ENCODE data around the gene SIRT3.
"Not testable (repeated sequence)": the region's sequence is repeated elsewhere in the genome, so short reads cannot be mapped to it uniquely, and the experiment has no call there.

SIRT3 gene

DNA sequence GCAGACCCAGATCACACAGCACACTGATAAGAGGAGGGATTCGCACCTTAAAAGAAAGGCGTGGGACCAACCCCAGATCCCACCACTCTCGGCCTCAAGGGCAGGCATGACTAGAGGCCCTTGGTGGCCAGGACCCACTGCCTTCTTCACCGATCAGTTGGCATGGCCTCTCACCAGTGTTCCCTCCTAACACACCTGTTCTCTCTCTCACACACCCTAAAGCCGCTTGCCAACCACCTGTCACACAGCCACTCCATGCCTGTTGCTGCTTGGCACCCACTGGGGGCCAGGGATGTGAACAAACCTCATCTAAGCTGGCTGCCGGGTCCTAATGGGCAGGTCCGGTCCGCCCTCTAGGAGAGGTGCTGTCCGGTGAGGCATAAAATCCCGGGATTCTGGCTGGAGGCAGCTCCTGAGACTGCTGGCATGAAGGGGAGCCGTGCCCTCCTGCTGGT lies 43.4 kb downstream of the SIRT3 start, which contains the start of gene SCGB1C1:
TSS of gene SCGB1C1 (plus strand) at position 405 of the 455 bp plus-strand sequence. CDS start at position 427, 22 bp downstream.
- not testable (repeated sequence) for H3K36me3 ChIP-seq (ENCODE audit: control insufficient read depth, insufficient read depth, low read length); H3K27me3 ChIP-seq (ENCODE audit: control insufficient read depth, insufficient read depth, low read length); H3K4me1 ChIP-seq (ENCODE audit: control insufficient read depth, insufficient read depth, low read length); H3K4me3 ChIP-seq (ENCODE audit: low read length); H3K9me3 ChIP-seq (ENCODE audit: control insufficient read depth, insufficient read depth, low read length); DNase-seq (ENCODE audit: low read depth, low spot score); H3K27ac ChIP-seq (ENCODE audit: low read length)
- WGBS (ENCODE audit: insufficient coverage, insufficient read length), result no CpG with 5 or more reads among the region's 11 CpGs

DNA sequence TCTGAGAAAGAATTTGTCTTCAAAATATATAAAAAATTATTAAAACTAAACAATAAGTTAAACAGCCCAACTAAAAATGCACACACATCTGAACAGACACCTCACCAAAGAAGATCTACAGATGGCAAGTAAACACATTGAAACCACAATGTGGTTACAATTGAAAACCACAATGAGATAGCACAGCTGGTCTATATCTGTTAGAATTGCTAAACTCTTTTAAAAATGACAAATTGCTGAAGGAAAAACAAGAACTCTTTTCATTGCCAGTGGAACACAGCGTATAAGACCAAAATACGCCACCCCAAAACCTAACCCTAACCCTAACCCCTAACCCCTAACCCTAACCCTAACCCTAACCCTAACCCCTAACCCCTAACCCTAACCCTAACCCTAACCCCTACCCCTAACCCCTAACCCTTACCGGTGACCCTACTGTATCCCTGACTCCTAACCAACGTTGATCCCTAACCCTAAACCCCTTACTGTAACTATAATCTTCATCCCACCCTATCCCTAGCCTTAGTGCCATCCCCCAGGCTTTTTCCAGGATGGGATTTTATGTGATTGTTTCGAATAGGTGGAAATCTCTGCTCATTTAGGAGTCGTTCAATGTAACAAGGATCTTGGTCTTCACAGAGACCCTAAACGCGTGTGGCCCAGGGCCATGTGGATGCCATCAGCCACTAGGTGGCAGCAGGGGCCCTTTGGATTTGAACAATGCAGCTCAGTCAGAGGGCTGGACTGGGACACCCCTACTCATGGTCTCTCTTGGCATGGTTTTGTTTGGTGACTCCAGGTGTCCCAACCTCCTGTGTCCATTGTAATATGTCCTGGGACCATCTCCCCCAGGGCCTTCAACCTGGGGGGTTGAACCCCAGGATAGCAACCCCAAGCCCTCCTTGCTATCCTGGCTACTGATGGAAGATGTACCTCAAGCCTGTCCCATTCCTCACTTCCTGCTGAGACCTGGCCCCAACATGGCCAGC lies 44.4 kb downstream of the SIRT3 start:
- not testable (repeated sequence) for H3K27ac ChIP-seq (ENCODE audit: low read length)
- no CpG with 5 or more reads among the region's 8 CpGs for WGBS (ENCODE audit: insufficient coverage, insufficient read length)

DNA sequence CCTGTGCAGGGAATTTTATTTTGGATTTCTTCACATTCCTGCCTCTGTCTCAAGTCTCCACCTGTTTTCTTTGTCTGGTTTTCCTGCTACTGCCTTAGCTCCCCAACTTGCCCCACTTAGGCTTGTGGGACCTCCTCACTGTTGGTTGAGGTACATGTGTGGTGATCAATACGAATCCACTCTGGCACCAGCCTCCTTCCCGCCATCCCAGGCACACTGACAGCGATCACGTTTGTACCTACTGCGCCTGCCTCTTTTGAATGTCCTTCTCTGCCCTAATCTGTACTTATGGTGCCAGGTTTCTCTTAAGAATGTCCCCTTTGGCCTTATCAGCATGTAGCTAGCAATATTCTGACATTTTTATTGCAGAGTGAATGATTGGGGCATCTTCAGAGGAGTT lies 45.6 kb downstream of the SIRT3 start:
- H3K9me3 ChIP-seq (ENCODE audit: control insufficient read depth, insufficient read depth, low read length); H3K27ac ChIP-seq (ENCODE audit: low read length); H3K27me3 ChIP-seq (ENCODE audit: control insufficient read depth, insufficient read depth, low read length); H3K4me3 ChIP-seq (ENCODE audit: low read length); H3K4me1 ChIP-seq (ENCODE audit: control insufficient read depth, insufficient read depth, low read length); H3K36me3 ChIP-seq (ENCODE audit: control insufficient read depth, insufficient read depth, low read length); DNase-seq (ENCODE audit: low read depth, low spot score): not testable (repeated sequence)
- WGBS (ENCODE audit: insufficient coverage, insufficient read length), result no CpG with 5 or more reads among the region's 5 CpGs

More for the DNA sequence above, 44.4 kb downstream of the SIRT3 start:
- H3K9me3 ChIP-seq (ENCODE audit: control insufficient read depth, insufficient read depth, low read length); H3K4me3 ChIP-seq (ENCODE audit: low read length); H3K4me1 ChIP-seq (ENCODE audit: control insufficient read depth, insufficient read depth, low read length); DNase-seq (ENCODE audit: low read depth, low spot score); H3K27me3 ChIP-seq (ENCODE audit: control insufficient read depth, insufficient read depth, low read length); H3K36me3 ChIP-seq (ENCODE audit: control insufficient read depth, insufficient read depth, low read length): not testable (repeated sequence)

DNA sequence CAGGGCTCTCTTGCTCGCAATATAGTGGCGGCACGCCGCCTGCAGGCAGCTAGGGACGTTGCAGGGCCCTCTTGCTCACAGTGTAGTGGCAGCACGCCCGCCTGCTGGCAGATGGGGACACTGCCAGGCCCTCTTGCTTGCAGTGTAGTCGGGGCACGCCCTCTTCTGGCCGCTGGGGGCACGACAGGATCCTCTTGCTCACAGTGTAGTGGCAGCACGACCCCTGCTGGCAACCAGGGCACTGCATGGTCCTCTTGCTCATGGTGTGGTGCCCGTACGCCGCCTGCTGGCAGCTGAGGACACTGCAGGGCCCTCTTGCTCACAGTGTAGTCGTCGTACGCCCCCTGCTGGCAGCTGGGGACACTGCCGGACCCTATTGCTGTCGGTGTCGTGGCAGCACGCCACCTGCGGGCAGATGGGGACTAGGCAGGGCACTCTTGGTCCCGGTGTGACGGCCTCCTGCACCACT lies 46.3 kb downstream of the SIRT3 start:
- not testable (repeated sequence) for H3K36me3 ChIP-seq (ENCODE audit: control insufficient read depth, insufficient read depth, low read length); H3K9me3 ChIP-seq (ENCODE audit: control insufficient read depth, insufficient read depth, low read length); H3K4me1 ChIP-seq (ENCODE audit: control insufficient read depth, insufficient read depth, low read length); DNase-seq (ENCODE audit: low read depth, low spot score); H3K27ac ChIP-seq (ENCODE audit: low read length); H3K4me3 ChIP-seq (ENCODE audit: low read length); H3K27me3 ChIP-seq (ENCODE audit: control insufficient read depth, insufficient read depth, low read length)
- no CpG with 5 or more reads among the region's 25 CpGs for WGBS (ENCODE audit: insufficient coverage, insufficient read length)

DNA sequence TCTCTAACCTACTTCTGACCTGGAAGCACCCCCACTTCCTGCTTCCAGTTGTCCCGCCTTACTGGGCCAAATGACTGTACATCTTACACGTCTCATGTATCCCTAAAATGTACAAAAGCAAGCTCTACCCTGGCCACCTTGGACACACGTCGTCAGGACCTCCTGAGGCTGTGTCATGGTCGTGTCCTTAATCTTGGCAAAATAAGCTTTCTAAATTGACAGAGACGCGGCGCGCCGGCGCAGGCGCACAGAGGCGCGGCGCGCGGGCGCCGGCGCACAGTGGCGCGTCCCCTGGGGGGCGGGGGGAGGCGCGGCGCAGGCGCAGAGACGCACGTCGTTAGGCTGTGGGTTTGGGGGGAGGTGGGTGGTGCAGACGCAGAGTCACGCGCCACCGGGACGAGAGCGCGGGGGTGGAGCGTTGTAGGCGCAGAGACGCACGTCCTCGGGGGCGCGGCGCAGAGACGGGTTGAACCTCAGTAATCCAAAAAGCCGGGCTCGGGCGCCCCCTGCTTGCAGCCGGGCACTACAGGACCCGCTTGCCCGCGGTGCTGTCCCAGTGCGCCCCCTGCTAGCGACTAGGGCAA lies 46.9 kb downstream of the SIRT3 start:
- not testable (repeated sequence) for H3K27ac ChIP-seq (ENCODE audit: low read length)

DNA sequence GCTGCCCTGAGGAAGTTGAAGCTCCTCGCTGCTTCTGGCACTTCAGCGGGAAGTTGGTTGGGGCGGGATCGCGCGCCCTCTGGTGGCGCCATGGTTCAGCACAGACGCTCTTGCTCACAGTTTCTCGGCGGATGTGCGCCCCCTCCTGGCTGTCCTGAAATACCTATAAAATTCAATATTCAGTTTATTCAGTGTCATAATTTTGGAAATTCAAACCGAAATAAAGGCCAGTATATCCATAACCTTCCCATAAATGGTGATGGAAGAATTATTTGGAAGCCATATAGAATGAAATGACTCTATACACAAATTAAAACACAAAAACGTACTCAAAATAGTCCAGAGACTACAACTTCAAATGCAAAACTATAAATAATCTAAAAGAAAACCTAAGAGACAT lies 55.9 kb downstream of the SIRT3 start:
- not testable (repeated sequence) for H3K27me3 ChIP-seq (ENCODE audit: control insufficient read depth, insufficient read depth, low read length); H3K4me1 ChIP-seq (ENCODE audit: control insufficient read depth, insufficient read depth, low read length); H3K36me3 ChIP-seq (ENCODE audit: control insufficient read depth, insufficient read depth, low read length); H3K4me3 ChIP-seq (ENCODE audit: low read length); H3K9me3 ChIP-seq (ENCODE audit: control insufficient read depth, insufficient read depth, low read length); DNase-seq (ENCODE audit: low read depth, low spot score); H3K27ac ChIP-seq (ENCODE audit: low read length)
- no CpG with 5 or more reads among the region's 13 CpGs for WGBS (ENCODE audit: insufficient coverage, insufficient read length)

More for the DNA sequence above, 46.9 kb downstream of the SIRT3 start:
- H3K9me3 ChIP-seq (ENCODE audit: control insufficient read depth, insufficient read depth, low read length); H3K4me1 ChIP-seq (ENCODE audit: control insufficient read depth, insufficient read depth, low read length); H3K36me3 ChIP-seq (ENCODE audit: control insufficient read depth, insufficient read depth, low read length); DNase-seq (ENCODE audit: low read depth, low spot score); H3K4me3 ChIP-seq (ENCODE audit: low read length); H3K27me3 ChIP-seq (ENCODE audit: control insufficient read depth, insufficient read depth, low read length): not testable (repeated sequence)
- no CpG with 5 or more reads among the region's 55 CpGs for WGBS (ENCODE audit: insufficient coverage, insufficient read length)
